IPS-18c (cell line): ENCODE measurements around the gene CLDN5.

Experiments used
- H3K4me3 ChIP-seq: 2 replicates; pipeline ENCODE4 v1.7.0; 2013; ENCODE audit warnings: low read depth, mild to moderate bottlenecking, low read length, moderate library complexity; ENCODE audit not compliant: insufficient read depth
- H3K9me3 ChIP-seq: one replicate; pipeline ENCODE4 v1.6.1; 2013; ENCODE audit warnings: mild to moderate bottlenecking, low read length, moderate library complexity; ENCODE audit not compliant: control insufficient read depth, insufficient read depth

The CLDN5 gene

GRCh38 chr22:19498154-19498865 lies 25.9 kb downstream of the CLDN5 start:
- H3K9me3 ChIP-seq = no peaks in the 10 kb centered on the region
- H3K4me3 ChIP-seq = no peak overlapping the region

GRCh38 chr22:19497245-19497644 lies 27.0 kb downstream of the CLDN5 start:
- Histone ChIP-seq H3K4me3 (no peak overlapping the region), H3K9me3 (no peaks in the 10 kb centered on the region)

- Histone ChIP-seq H3K4me3 (no peak overlapping the region), H3K9me3 (no peaks in the 10 kb centered on the region)
Observed at GRCh38 chr22:19496324-19496630, 27.9 kb downstream of the CLDN5 start.

GRCh38 chr22:19495562-19496323 lies 28.5 kb downstream of the CLDN5 start:
- no peak overlapping the region for H3K4me3 ChIP-seq
- H3K9me3 ChIP-seq = no peaks in the 10 kb centered on the region

- Histone ChIP-seq H3K9me3 (no peaks in the 10 kb centered on the region), H3K4me3 (no peak overlapping the region)
Observed at GRCh38 chr22:19494676-19495173, 29.5 kb downstream of the CLDN5 start.

GRCh38 chr22:19494001-19494560 lies 30.1 kb downstream of the CLDN5 start:
- no peaks in the 10 kb centered on the region for H3K9me3 ChIP-seq
- no peak overlapping the region for H3K4me3 ChIP-seq

GRCh38 chr22:19492504-19493174 lies 31.6 kb downstream of the CLDN5 start:
- Histone ChIP-seq H3K4me3 (no peak overlapping the region), H3K9me3 (no peaks in the 10 kb centered on the region)

GRCh38 chr22:19490628-19491230 lies 33.5 kb downstream of the CLDN5 start:
- Histone ChIP-seq H3K4me3 (no peak overlapping the region), H3K9me3 (no peaks in the 10 kb centered on the region)

- Histone ChIP-seq H3K4me3 (no peak overlapping the region), H3K9me3 (no peaks in the 10 kb centered on the region)
Observed at GRCh38 chr22:19488884-19489843, 35.0 kb downstream of the CLDN5 start.

GRCh38 chr22:19488285-19488684 lies 35.9 kb downstream of the CLDN5 start:
- Histone ChIP-seq H3K9me3 (no peaks in the 10 kb centered on the region), H3K4me3 (no peak overlapping the region)

GRCh38 chr22:19483481-19484244 lies 40.5 kb downstream of the CLDN5 start:
- Histone ChIP-seq H3K4me3 (no peak overlapping the region), H3K9me3 (no peaks in the 10 kb centered on the region)

GRCh38 chr22:19482297-19482696 lies 41.9 kb downstream of the CLDN5 start:
- Histone ChIP-seq H3K4me3 (no peak overlapping the region), H3K9me3 (no peaks in the 10 kb centered on the region)

GRCh38 chr22:19480789-19481188 lies 43.4 kb downstream of the CLDN5 start:
- no peaks in the 10 kb centered on the region for H3K9me3 ChIP-seq
- H3K4me3 ChIP-seq = peak overlapping the region; percentile 81

GRCh38 chr22:19480173-19480568 lies 44.0 kb downstream of the CLDN5 start:
- Histone ChIP-seq H3K9me3 (no peaks in the 10 kb centered on the region), H3K4me3 (peak overlapping the region; percentile 81)

- peak within 1 kb of the TSS; percentile 88 for H3K4me3 ChIP-seq
- H3K9me3 ChIP-seq = no peaks in the 10 kb centered on the region
Observed at GRCh38 chr22:19479355-19480172, 44.6 kb downstream of the CLDN5 start, which contains the start of gene CDC45. Gene CDC45 (plus strand): TSS chr22:19479920. CDS start chr22:19479969, 49 bp downstream.
